GM21367 (cell line): ENCODE data around the gene LPA.
A peak's percentile ranks its signal among the peaks of the same experiment; 100 is the strongest.

ENCODE experiments used
- ATAC-seq: cut with Tn5 transposase; IDR thresholded peaks from one replicate; pipeline ENCODE4 v1.9.1; 2021; ENCODE audit not compliant: unreplicated experiment

The LPA gene

GRCh38 chr6:160520043-160520904, 143.8 kb downstream of the LPA start:
- ATAC-seq = peak; percentile 76

- ATAC-seq = peak; percentile 77
These were observed 144.5 kb downstream of the LPA start for GRCh38 chr6:160519603-160520042.

GRCh38 chr6:160519133-160519532, 144.9 kb downstream of the LPA start:
- no peak for ATAC-seq

GRCh38 chr6:160513836-160514235, 150.2 kb downstream of the LPA start:
- ATAC-seq = no peak

GRCh38 chr6:160510976-160511617, 153.0 kb downstream of the LPA start:
- ATAC-seq = no peak

GRCh38 chr6:160510199-160510598, 153.9 kb downstream of the LPA start:
- no peak for ATAC-seq

GRCh38 chr6:160509610-160510009, 154.5 kb downstream of the LPA start:
- ATAC-seq = no peak

GRCh38 chr6:160508599-160508998, 155.5 kb downstream of the LPA start:
- no peak for ATAC-seq

GRCh38 chr6:160507420-160507819, 156.7 kb downstream of the LPA start:
- no peak for ATAC-seq

- no peak for ATAC-seq
These were observed 158.1 kb downstream of the LPA start for GRCh38 chr6:160505970-160506369.

- no peak for ATAC-seq
These were observed 163.4 kb downstream of the LPA start for GRCh38 chr6:160500639-160501038.

- ATAC-seq = no peak
These were observed 169.5 kb downstream of the LPA start for GRCh38 chr6:160494576-160494975.

- no peak for ATAC-seq
These were observed 175.0 kb downstream of the LPA start for GRCh38 chr6:160489091-160489490.

- ATAC-seq = no peak
These were observed 177.0 kb downstream of the LPA start for GRCh38 chr6:160487116-160487515.
